ENCODE results near the gene AUTS2. TPM values are rescaled to one million over a fixed set of nuclear protein-coding genes. Genes with fewer than 3 reads are reported as not detected.

The AUTS2 gene
- total and polyA plus RNA-seq, 2 experiments from 2014 or later, result 32.0 to 91.0 TPM

DNA sequence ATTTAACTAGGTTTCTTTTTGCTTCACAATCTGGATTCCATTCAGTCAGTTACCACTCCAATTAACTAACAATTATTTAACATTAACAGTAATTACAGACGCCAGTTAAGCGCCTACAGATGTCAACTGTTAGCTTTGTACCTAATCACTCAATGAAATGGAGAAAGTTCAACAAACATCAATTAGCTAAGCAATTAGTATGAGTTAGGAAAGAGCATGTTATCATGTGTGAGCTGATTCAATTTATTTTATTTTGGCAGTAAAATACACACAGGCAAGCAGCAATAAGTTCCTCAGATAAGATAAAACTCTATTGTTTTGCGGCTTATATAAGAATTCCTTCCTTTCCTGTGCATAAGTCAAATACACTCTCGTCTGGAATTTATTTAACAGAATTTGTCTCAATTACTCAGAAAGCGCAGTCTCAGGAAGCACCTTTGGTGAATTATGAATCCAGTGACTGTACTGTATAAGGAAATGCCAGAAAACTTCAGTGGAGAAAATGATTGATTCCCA is 1106.6 kb downstream of the AUTS2 start:
- peaks cover 61% of the 10 kb centered on the region for H3K4me1 ChIP-seq (ENCODE audit: insufficient read depth)
- Mint-ChIP-seq H3K27ac (no peak overlapping the region), H3K36me3 (ENCODE audit: low read depth) (peaks cover 50% of the 10 kb centered on the region; the same call in 2 of the 3 replicates), H3K4me1 (peaks cover 58% of the 10 kb centered on the region), H3K4me3 (no peak overlapping the region), H3K27me3 (ENCODE audit: insufficient read depth, low read depth, poor library complexity) (peaks cover 20% of the 10 kb centered on the region), H3K9me3 (no peaks in the 10 kb centered on the region)
- peaks cover 44% of the 10 kb centered on the region for H4K20me1 ChIP-seq (replicated peaks; ENCODE audit: insufficient read depth)
- H3F3A ChIP-seq (replicated peaks; ENCODE audit: low read depth), result no peaks in the 10 kb centered on the region
- no peaks in the 10 kb centered on the region for H3K27me3 ChIP-seq (ENCODE audit: insufficient read depth)
- no peaks in the 10 kb centered on the region for H3K9me2 ChIP-seq (ENCODE audit: insufficient read depth)
- H2AFZ ChIP-seq, result no peak overlapping the region
- H3K4me3 ChIP-seq, result peak overlapping the region; percentile 18; the same call in 1 of the 2 replicates
- ATAC-seq (no peak), DNase-seq (ENCODE audit: low spot score) (no peak)
- peak overlapping the region; percentile 75 for H3K4me2 ChIP-seq
- H3K27ac ChIP-seq (ENCODE audit: low read depth), result no peak overlapping the region
- H3K36me3 ChIP-seq (ENCODE audit: insufficient read depth), result no peaks in the 10 kb centered on the region
- H3K79me2 ChIP-seq (replicated peaks; ENCODE audit: insufficient read depth), result peaks cover 89% of the 10 kb centered on the region
- TF ChIP-seq ZNF114 (CRISPR knock-in tag; IDR thresholded peaks at IDR 0.05), result no peak
- no peak for TF ChIP-seq ZNF331 (CRISPR knock-in tag; IDR thresholded peaks at IDR 0.05; ENCODE audit: low read depth)
- no peak for TF ChIP-seq CREB1 (CRISPR knock-in tag; IDR thresholded peaks at IDR 0.05; ENCODE audit: low read depth)
- TF ChIP-seq, protein P1, sequence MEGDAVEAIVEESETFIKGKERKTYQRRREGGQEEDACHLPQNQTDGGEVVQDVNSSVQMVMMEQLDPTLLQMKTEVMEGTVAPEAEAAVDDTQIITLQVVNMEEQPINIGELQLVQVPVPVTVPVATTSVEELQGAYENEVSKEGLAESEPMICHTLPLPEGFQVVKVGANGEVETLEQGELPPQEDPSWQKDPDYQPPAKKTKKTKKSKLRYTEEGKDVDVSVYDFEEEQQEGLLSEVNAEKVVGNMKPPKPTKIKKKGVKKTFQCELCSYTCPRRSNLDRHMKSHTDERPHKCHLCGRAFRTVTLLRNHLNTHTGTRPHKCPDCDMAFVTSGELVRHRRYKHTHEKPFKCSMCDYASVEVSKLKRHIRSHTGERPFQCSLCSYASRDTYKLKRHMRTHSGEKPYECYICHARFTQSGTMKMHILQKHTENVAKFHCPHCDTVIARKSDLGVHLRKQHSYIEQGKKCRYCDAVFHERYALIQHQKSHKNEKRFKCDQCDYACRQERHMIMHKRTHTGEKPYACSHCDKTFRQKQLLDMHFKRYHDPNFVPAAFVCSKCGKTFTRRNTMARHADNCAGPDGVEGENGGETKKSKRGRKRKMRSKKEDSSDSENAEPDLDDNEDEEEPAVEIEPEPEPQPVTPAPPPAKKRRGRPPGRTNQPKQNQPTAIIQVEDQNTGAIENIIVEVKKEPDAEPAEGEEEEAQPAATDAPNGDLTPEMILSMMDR (conservative IDR thresholded peaks at IDR 0.05; ENCODE audit: low read depth in 2 of 2), result no peak
- no peak for TF ChIP-seq EZH2phosphoT487 (IDR thresholded peaks at IDR 0.05; ENCODE audit: unreplicated experiment)
- no peak for TF ChIP-seq NANOG (IDR thresholded peaks at IDR 0.05; ENCODE audit: borderline replicate concordance)
- no peak for TF ChIP-seq STAT1 (IDR thresholded peaks at IDR 0.05; ENCODE audit: unreplicated experiment)
- TF ChIP-seq, protein P2, sequence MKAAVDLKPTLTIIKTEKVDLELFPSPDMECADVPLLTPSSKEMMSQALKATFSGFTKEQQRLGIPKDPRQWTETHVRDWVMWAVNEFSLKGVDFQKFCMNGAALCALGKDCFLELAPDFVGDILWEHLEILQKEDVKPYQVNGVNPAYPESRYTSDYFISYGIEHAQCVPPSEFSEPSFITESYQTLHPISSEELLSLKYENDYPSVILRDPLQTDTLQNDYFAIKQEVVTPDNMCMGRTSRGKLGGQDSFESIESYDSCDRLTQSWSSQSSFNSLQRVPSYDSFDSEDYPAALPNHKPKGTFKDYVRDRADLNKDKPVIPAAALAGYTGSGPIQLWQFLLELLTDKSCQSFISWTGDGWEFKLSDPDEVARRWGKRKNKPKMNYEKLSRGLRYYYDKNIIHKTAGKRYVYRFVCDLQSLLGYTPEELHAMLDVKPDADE (IDR thresholded peaks at IDR 0.05), result no peak
- TF ChIP-seq, protein P3, sequence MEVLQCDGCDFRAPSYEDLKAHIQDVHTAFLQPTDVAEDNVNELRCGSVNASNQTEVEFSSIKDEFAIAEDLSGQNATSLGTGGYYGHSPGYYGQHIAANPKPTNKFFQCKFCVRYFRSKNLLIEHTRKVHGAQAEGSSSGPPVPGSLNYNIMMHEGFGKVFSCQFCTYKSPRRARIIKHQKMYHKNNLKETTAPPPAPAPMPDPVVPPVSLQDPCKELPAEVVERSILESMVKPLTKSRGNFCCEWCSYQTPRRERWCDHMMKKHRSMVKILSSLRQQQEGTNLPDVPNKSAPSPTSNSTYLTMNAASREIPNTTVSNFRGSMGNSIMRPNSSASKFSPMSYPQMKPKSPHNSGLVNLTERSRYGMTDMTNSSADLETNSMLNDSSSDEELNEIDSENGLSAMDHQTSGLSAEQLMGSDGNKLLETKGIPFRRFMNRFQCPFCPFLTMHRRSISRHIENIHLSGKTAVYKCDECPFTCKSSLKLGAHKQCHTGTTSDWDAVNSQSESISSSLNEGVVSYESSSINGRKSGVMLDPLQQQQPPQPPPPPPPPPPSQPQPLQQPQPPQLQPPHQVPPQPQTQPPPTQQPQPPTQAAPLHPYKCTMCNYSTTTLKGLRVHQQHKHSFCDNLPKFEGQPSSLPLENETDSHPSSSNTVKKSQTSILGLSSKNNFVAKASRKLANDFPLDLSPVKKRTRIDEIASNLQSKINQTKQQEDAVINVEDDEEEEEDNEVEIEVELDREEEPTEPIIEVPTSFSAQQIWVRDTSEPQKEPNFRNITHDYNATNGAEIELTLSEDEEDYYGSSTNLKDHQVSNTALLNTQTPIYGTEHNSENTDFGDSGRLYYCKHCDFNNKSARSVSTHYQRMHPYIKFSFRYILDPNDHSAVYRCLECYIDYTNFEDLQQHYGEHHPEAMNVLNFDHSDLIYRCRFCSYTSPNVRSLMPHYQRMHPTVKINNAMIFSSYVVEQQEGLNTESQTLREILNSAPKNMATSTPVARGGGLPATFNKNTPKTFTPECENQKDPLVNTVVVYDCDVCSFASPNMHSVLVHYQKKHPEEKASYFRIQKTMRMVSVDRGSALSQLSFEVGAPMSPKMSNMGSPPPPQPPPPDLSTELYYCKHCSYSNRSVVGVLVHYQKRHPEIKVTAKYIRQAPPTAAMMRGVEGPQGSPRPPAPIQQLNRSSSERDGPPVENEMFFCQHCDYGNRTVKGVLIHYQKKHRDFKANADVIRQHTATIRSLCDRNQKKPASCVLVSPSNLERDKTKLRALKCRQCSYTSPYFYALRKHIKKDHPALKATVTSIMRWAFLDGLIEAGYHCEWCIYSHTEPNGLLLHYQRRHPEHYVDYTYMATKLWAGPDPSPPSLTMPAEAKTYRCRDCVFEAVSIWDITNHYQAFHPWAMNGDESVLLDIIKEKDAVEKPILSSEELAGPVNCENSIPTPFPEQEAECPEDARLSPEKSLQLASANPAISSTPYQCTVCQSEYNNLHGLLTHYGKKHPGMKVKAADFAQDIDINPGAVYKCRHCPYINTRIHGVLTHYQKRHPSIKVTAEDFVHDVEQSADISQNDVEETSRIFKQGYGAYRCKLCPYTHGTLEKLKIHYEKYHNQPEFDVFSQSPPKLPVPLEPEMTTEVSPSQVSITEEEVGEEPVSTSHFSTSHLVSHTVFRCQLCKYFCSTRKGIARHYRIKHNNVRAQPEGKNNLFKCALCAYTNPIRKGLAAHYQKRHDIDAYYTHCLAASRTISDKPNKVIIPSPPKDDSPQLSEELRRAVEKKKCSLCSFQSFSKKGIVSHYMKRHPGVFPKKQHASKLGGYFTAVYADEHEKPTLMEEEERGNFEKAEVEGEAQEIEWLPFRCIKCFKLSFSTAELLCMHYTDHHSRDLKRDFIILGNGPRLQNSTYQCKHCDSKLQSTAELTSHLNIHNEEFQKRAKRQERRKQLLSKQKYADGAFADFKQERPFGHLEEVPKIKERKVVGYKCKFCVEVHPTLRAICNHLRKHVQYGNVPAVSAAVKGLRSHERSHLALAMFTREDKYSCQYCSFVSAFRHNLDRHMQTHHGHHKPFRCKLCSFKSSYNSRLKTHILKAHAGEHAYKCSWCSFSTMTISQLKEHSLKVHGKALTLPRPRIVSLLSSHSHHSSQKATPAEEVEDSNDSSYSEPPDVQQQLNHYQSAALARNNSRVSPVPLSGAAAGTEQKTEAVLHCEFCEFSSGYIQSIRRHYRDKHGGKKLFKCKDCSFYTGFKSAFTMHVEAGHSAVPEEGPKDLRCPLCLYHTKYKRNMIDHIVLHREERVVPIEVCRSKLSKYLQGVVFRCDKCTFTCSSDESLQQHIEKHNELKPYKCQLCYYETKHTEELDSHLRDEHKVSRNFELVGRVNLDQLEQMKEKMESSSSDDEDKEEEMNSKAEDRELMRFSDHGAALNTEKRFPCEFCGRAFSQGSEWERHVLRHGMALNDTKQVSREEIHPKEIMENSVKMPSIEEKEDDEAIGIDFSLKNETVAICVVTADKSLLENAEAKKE (CRISPR knock-in tag; IDR thresholded peaks at IDR 0.05), result no peak

Data from GM23338 (cell line).